Measurements from ENCODE around the gene RAET1G.
"Not testable (repeated sequence)": the region's sequence is repeated elsewhere in the genome, so short reads cannot be mapped to it uniquely, and the experiment has no call there.

RAET1G gene

DNA sequence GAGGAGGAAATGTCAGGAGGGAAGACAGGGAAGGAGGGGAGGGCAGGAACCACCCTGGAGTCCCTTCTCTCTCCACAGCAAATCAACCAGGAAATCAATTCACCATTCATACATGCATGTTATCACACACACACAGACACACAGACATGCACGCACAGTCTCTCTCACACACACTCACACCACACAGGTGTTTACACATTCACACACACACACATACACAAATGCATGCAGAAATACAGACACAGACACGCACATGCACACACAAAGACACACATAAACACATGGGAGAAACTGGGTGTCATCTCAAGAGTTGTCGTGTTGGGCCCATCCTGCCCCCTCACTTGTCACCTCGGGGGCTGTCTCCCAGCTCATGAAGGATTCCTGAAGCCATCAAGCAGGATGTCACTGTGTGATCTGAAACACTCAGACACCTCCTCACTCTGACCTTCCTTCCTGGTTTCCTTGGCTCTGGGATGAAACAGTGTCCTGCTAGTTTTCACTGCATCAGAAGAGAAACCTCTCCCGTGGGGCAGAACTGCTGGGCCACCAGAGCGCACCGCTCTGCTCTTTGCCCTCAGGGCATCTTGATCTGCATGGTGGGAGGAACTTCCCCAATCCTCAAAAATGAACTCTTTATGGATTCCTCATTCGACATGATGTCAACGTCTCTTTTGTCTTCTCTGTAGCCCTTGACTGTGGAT lies 9.2 kb downstream of the RAET1G start:
- DNase-seq (ENCODE audit: low read depth, low spot score), result no peak

DNA sequence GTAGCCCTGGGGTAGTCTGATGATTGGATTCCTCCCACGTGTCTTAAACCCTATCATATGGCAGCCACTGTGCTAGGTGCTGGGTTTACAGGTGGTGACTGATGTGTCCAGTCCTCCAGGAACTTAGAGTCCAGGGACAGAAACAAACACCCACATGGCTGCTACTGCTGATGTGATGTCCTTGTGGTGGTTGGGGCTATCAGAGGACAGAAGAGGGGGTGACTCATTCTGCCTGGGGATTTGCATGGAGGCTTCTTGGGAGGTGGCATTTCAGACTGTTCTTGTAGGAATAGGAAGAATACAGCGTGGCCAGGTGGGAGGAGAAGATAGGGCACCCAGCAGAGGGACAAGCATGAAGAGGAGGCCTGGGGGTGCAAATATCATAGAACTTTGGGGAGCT lies 9.8 kb downstream of the RAET1G start:
- DNase-seq (ENCODE audit: low read depth, low spot score), result no peak

GRCh38 chr6:149912680-149913079 lies 10.2 kb downstream of the RAET1G start:
- DNase-seq (ENCODE audit: low read depth, low spot score), result not testable (repeated sequence)

GRCh38 chr6:149910721-149911151 lies 12.2 kb downstream of the RAET1G start:
- DNase-seq (ENCODE audit: low read depth, low spot score), result no peak

- no peak for DNase-seq (ENCODE audit: low read depth, low spot score)
Measured at GRCh38 chr6:149909701-149910470, 13.0 kb downstream of the RAET1G start.

DNA sequence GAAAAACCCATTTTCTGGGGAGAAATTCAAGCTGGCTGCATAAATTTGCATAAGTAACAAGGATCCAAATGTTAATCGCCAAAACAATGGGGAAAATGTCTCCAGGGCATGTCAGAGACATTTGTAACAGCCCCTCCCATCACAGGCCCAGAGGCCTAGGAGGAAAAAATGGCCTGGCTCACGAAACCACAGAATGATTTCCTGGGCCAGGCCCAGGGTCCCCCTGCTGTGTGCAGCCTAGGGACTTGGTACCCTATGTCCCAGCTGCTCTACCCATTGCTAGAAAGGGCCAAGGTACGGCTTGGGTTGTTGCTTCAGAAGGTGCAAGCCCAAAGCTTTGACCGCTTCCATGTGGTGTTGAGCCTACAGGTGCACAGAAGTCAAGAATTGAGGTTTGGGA lies 14.4 kb downstream of the RAET1G start:
- not testable (repeated sequence) for DNase-seq (ENCODE audit: low read depth, low spot score)

DNA sequence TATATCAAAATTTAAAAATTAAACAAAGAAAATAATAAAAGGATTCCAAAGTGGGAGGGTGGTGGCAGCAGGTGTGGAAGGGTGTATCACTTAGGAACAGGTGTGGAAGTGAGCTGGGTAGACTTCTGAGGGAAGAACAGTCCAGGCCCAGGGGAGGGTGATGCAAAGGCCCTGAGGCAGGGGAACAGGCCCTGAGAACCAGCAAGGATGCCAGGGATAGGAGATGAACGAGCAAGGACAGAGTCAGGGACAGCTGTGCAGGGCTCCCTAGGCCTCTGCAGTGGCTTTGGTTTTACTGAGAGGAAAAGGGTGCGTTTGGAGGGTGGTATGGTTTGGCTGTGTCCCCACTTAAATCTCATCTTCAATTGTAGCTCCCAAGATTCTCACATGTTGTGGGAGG lies 15.6 kb downstream of the RAET1G start:
- no peak for DNase-seq (ENCODE audit: low read depth, low spot score)

GRCh38 chr6:149906405-149906804 lies 16.5 kb downstream of the RAET1G start:
- no peak for DNase-seq (ENCODE audit: low read depth, low spot score)

DNA sequence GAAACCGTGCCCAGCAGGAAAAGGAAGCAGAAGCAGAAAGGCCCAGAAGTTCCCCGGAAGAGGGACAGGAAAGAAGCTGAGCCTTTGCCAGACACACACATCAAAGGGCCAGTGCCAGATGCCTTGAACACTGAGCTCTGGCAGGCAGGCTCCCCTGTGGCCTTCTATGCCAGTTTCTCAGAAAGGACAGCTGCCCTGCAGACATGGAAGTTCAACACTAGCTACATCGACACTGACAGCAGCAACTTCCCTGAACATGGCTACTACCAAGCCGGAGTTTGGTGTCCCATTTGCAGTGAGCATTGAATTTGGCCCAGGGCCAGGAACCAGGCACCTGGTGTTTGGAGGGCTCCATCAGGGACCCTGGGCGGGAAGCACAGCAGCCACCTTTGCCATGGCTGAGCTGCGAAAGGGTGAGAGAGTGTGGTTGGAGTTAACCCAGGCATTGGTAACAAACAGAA lies 17.0 kb downstream of the RAET1G start:
- DNase-seq (ENCODE audit: low read depth, low spot score), result no peak

DNA sequence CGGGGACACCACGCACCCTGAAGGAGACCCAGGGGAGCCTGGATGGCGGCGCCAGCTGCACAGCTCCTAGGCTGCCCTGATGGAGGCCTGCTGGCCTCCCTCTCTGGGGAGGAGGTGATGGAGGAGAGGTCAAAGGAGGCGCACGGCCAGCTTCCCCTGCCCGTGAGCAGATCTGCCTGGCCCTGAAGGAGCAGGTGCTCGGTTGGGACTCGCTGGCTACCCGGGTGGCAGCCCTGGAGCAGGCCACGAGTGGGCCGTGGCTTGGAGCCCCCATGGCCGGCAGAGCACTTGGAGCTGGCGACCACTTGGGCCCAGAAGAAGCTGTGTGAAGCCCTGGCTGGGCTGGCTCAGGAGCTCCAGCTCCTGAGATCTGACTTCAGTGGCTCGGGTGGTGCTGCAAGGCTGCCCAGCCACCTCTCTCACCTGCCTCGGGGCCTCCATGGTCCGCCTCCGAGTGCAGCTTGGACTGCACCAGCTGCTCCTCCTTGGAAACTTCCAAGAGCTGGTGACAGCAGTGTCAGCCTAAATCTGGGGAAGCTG lies 17.5 kb downstream of the RAET1G start:
- no peak for DNase-seq (ENCODE audit: low read depth, low spot score)

GRCh38 chr6:149904661-149905370 lies 18.1 kb downstream of the RAET1G start:
- no peak for DNase-seq (ENCODE audit: low read depth, low spot score)

GRCh38 chr6:149903938-149904611 lies 18.8 kb downstream of the RAET1G start:
- no peak for DNase-seq (ENCODE audit: low read depth, low spot score)

GRCh38 chr6:149901444-149902140 lies 21.3 kb downstream of the RAET1G start:
- DNase-seq (ENCODE audit: low read depth, low spot score), result no peak

- DNase-seq (ENCODE audit: low read depth, low spot score), result no peak
Measured at GRCh38 chr6:149900620-149901443, 22.1 kb downstream of the RAET1G start.

GRCh38 chr6:149899926-149900619 lies 22.8 kb downstream of the RAET1G start:
- DNase-seq (ENCODE audit: low read depth, low spot score), result no peak

DNA sequence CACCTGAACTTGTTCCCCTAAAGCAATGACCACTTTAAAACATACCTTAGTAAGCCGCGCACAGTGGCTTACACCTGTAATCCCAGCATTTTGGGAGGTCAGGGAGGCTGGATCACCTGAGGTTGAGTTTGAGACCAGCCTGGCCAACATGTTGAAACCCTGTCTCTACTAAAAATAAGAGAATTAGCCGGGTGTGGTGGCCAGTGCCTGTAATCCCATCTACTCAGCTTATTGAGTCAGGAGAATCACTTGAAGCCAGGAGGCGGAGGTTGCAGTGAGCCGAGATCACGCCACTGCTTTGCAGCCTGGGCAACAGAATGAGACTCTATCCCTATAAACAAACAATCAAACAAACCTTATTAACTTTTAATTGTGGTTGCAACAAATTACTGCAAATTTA lies 23.4 kb downstream of the RAET1G start:
- DNase-seq (ENCODE audit: low read depth, low spot score), result no peak

DNA sequence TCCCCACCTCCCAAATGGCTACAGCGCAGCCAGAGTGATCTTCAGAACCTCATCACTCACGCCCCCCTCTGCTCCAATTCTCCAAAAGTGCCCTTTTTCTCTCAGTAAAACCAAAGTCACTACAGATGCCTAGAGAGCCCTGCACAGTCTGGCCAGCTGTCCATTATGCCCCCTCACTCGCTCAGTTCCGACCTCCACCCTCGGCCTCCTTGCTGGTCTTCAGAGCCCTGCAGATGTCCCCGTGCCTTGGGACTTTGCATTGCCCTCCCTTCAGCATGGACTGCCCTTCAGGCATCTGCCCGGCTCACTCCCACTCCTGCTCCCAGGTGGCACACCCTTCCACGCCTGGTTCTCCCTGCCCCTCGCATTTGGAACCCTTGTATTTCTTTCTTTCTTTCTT lies 24.0 kb downstream of the RAET1G start:
- no peak for DNase-seq (ENCODE audit: low read depth, low spot score)

DNA sequence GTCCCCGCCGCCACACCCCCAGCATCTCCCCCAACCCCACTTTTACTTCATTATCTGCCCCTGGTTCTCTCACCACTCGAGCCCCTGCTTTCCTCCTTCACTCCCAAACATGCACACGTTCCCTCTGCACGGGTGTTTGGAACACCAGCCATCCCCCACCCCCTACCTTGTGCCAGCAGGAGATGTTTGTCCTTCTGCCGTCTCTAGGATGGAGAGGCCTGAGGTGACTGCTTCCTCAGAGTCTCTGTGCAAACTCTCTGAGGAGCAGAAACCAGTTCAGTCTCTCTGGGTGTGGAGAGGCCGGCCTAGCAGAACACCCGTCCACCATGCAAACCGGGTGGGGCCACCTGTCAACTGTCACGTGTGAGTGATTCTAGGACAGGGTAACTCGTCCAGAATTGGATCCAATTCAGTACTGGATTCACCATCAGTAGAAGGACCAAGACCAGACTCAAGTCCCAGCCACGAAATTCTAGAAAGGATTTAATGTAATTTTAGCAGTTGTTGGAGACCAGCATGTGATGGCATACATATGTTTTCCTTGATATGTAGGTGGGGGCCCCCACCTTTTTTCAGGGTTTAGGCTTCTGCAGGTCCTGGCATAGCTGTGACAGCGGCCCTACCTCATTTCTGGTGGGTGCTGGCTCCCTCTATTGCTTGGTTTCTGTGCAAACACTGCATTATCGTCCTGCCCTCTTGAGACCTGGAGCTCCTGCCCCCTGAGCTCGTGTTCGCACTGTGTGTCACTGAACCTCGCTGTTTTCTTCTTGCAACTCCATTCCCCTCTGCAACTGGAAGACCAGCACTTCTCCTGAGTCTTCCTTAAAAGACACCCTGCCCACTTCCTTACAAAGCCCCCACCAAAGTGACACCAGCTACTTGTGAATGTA lies 24.8 kb downstream of the RAET1G start, which contains the start of gene RAET1E:
TSS of gene RAET1E (minus strand) at position 259 of the 890 bp plus-strand sequence. CDS start 7,212 bp downstream, outside the sequence.
- DNase-seq (ENCODE audit: low read depth, low spot score), result no peak
